Measurements from ENCODE around the gene LIPT2.
A peak's percentile ranks its signal among the peaks of the same experiment; 100 is the strongest.

Gene LIPT2

GRCh38 chr11:74453373-74453975, 40.0 kb downstream of the LIPT2 start:
- no peak for ATAC-seq (replicated peaks; ENCODE audit: extremely low read depth, poor library complexity, severe bottlenecking)
- H3K27me3 Mint-ChIP-seq, result peaks cover 30% of the 10 kb centered on the region
- DNase-seq (ENCODE audit: low spot score in 2 of 2), result peak; percentile 27 to 33

GRCh38 chr11:74452366-74452765, 41.2 kb downstream of the LIPT2 start:
- Mint-ChIP-seq H3K27ac (ENCODE audit: low read depth) (no peak overlapping the region), H3K4me3 (no peak overlapping the region), H3K27me3 (peaks cover 30% of the 10 kb centered on the region), H3K4me1 (peaks cover 12% of the 10 kb centered on the region), H3K9me3 (no peaks in the 10 kb centered on the region), H3K36me3 (ENCODE audit: insufficient read depth) (no peaks in the 10 kb centered on the region)
- DNase-seq (ENCODE audit: low spot score in 2 of 2), result no peak
- no peak for ATAC-seq (replicated peaks; ENCODE audit: extremely low read depth, poor library complexity, severe bottlenecking)

More at GRCh38 chr11:74453373-74453975, 40.0 kb downstream of the LIPT2 start:
- no peak overlapping the region for H3K27ac Mint-ChIP-seq (ENCODE audit: low read depth)
- H3K4me3 Mint-ChIP-seq, result no peak overlapping the region
- no peaks in the 10 kb centered on the region for H3K9me3 Mint-ChIP-seq
- peaks cover 12% of the 10 kb centered on the region for H3K4me1 Mint-ChIP-seq
- H3K36me3 Mint-ChIP-seq (ENCODE audit: insufficient read depth), result no peaks in the 10 kb centered on the region

GRCh38 chr11:74450318-74450717, 43.2 kb downstream of the LIPT2 start:
- peaks cover 38% of the 10 kb centered on the region for H3K27me3 Mint-ChIP-seq
- H3K27ac Mint-ChIP-seq (ENCODE audit: low read depth), result no peak overlapping the region
- no peak overlapping the region for H3K4me3 Mint-ChIP-seq
- ATAC-seq (replicated peaks; ENCODE audit: extremely low read depth, poor library complexity, severe bottlenecking) (no peak), DNase-seq (ENCODE audit: low spot score in 2 of 2) (no peak)
- H3K9me3 Mint-ChIP-seq, result no peaks in the 10 kb centered on the region
- H3K36me3 Mint-ChIP-seq (ENCODE audit: insufficient read depth), result no peaks in the 10 kb centered on the region
- H3K4me1 Mint-ChIP-seq, result peaks cover 12% of the 10 kb centered on the region

GRCh38 chr11:74449369-74449931, 44.1 kb downstream of the LIPT2 start:
- Mint-ChIP-seq H3K4me1 (peaks cover 12% of the 10 kb centered on the region), H3K36me3 (ENCODE audit: insufficient read depth) (no peaks in the 10 kb centered on the region), H3K27ac (ENCODE audit: low read depth) (no peak overlapping the region), H3K27me3 (peaks cover 42% of the 10 kb centered on the region), H3K9me3 (no peaks in the 10 kb centered on the region), H3K4me3 (no peak overlapping the region)
- ATAC-seq (replicated peaks; ENCODE audit: extremely low read depth, poor library complexity, severe bottlenecking) (peak; percentile 86), DNase-seq (ENCODE audit: low spot score in 2 of 2) (peak in 1 of 2 donors; percentile 25)

GRCh38 chr11:74447720-74448119, 45.8 kb downstream of the LIPT2 start:
- Mint-ChIP-seq H3K27me3 (peaks cover 42% of the 10 kb centered on the region), H3K36me3 (ENCODE audit: insufficient read depth) (no peaks in the 10 kb centered on the region), H3K4me1 (peaks cover 6% of the 10 kb centered on the region), H3K9me3 (no peaks in the 10 kb centered on the region), H3K27ac (ENCODE audit: low read depth) (no peak overlapping the region), H3K4me3 (no peak overlapping the region)
- no peak for ATAC-seq (replicated peaks; ENCODE audit: extremely low read depth, poor library complexity, severe bottlenecking)
- DNase-seq (ENCODE audit: low spot score in 2 of 2), result no peak

- ATAC-seq (replicated peaks; ENCODE audit: extremely low read depth, poor library complexity, severe bottlenecking) (no peak), DNase-seq (ENCODE audit: low spot score in 2 of 2) (no peak)
- Mint-ChIP-seq H3K27me3 (peaks cover 34% of the 10 kb centered on the region), H3K9me3 (no peaks in the 10 kb centered on the region), H3K36me3 (ENCODE audit: insufficient read depth) (no peaks in the 10 kb centered on the region), H3K4me1 (peaks cover 6% of the 10 kb centered on the region), H3K4me3 (no peak overlapping the region), H3K27ac (ENCODE audit: low read depth) (no peak overlapping the region)
Measured at GRCh38 chr11:74446532-74446938, 47.0 kb downstream of the LIPT2 start.

- Mint-ChIP-seq H3K27me3 (peaks cover 34% of the 10 kb centered on the region), H3K27ac (ENCODE audit: low read depth) (no peak overlapping the region), H3K9me3 (no peaks in the 10 kb centered on the region), H3K4me3 (no peak overlapping the region), H3K36me3 (ENCODE audit: insufficient read depth) (no peaks in the 10 kb centered on the region), H3K4me1 (peaks cover 3% of the 10 kb centered on the region)
- no peak for ATAC-seq (replicated peaks; ENCODE audit: extremely low read depth, poor library complexity, severe bottlenecking)
- no peak for DNase-seq (ENCODE audit: low spot score in 2 of 2)
Measured at GRCh38 chr11:74444173-74444826, 49.2 kb downstream of the LIPT2 start.

- no peaks in the 10 kb centered on the region for H3K4me1 Mint-ChIP-seq
Measured at GRCh38 chr11:74443071-74443864, 50.3 kb downstream of the LIPT2 start.

GRCh38 chr11:74442636-74443035, 50.9 kb downstream of the LIPT2 start:
- DNase-seq (ENCODE audit: low spot score in 2 of 2) (no peak), ATAC-seq (replicated peaks; ENCODE audit: extremely low read depth, poor library complexity, severe bottlenecking) (no peak)
- peaks cover 34% of the 10 kb centered on the region for H3K27me3 Mint-ChIP-seq
- no peak overlapping the region for H3K4me3 Mint-ChIP-seq
- H3K27ac Mint-ChIP-seq (ENCODE audit: low read depth), result no peak overlapping the region
- no peaks in the 10 kb centered on the region for H3K36me3 Mint-ChIP-seq (ENCODE audit: insufficient read depth)
- H3K4me1 Mint-ChIP-seq, result no peaks in the 10 kb centered on the region
- no peaks in the 10 kb centered on the region for H3K9me3 Mint-ChIP-seq

More at GRCh38 chr11:74443071-74443864, 50.3 kb downstream of the LIPT2 start:
- no peak for ATAC-seq (replicated peaks; ENCODE audit: extremely low read depth, poor library complexity, severe bottlenecking)
- DNase-seq (ENCODE audit: low spot score in 2 of 2), result no peak
- no peaks in the 10 kb centered on the region for H3K36me3 Mint-ChIP-seq (ENCODE audit: insufficient read depth)
- H3K27ac Mint-ChIP-seq (ENCODE audit: low read depth), result no peak overlapping the region
- no peaks in the 10 kb centered on the region for H3K9me3 Mint-ChIP-seq
- H3K27me3 Mint-ChIP-seq, result peaks cover 34% of the 10 kb centered on the region
- no peak overlapping the region for H3K4me3 Mint-ChIP-seq

Data from central memory CD8-positive, alpha-beta T cell (primary cell).